Colonic mucosa (tissue), 4 donors: Measurements from ENCODE around the gene XAF1. TPM values are rescaled to one million over a fixed set of nuclear protein-coding genes. Genes with fewer than 3 reads are reported as not detected.

ENCODE experiments used
- DNase-seq: peaks from one replicate; pipeline ENCODE4 v3.0.0-alpha.2; 2020
- H3K27ac ChIP-seq: fragments of 200-600 bp; one replicate; pipeline ENCODE4 v1.8.0; 2021
- H3K27me3 ChIP-seq: fragments of 200-600 bp; one replicate; pipeline ENCODE4 v1.8.0; 2021
- H3K36me3 ChIP-seq: fragments of 200-600 bp; one replicate; pipeline ENCODE4 v1.8.0; 2021
- H3K4me1 ChIP-seq: fragments of 200-600 bp; one replicate; pipeline ENCODE4 v1.8.0; 2021; ENCODE audit warnings: mild to moderate bottlenecking
- H3K4me3 ChIP-seq: fragments of 200-600 bp; one replicate; pipeline ENCODE4 v1.8.0; 2021
- H3K9ac ChIP-seq, 2 donors: one replicate each; pipeline ENCODE4 v1.7.0; 2013; ENCODE audit warnings: control low read depth in 2 of 2, low read depth in 2 of 2, low read length in 2 of 2
- H3K9me3 ChIP-seq: fragments of 200-600 bp; one replicate; pipeline ENCODE4 v1.8.0; 2021
- CTCF ChIP-seq: fragments of 200-600 bp; IDR thresholded peaks from one replicate; pipeline ENCODE4 v1.8.0; 2022; ENCODE audit warnings: antibody characterized with exemption, mild to moderate bottlenecking
- intact Hi-C: fragments of 100-400 bp; cut with DNase I; formaldehyde crosslinking; loops from one replicate; pipeline ENCODE4 v1.14.1; 2022
- total RNA-seq, 2 donors: library from RNA; stranded (reverse); fragmentation: NEBNext Ultra II Directional in 1 of 2; extraction: Animal tissue kit (Norgen Biotek cat#: 25700) in 1 of 2; gene quantifications; one replicate each; pipeline ENCODE4 v1.2.1, GENCODE V29; 2021
- donor health status: healthy.
- donor health status: DM: no; HTN: no; CAD: no.
- donor health status: DM: no; HTN: no; CAD: no.

Gene XAF1
- total RNA-seq, 2 donors from 2014 or later = 8.5 to 11.7 TPM

GRCh38 chr17:6823011-6823442 lies 67.2 kb downstream of the XAF1 start:
- Histone ChIP-seq H3K4me3 (no peak overlapping the region), H3K27me3 (no peaks in the 10 kb centered on the region), H3K9ac (no peak overlapping the region), H3K9me3 (no peaks in the 10 kb centered on the region), H3K4me1 (no peaks in the 10 kb centered on the region), H3K27ac (no peak overlapping the region), H3K36me3 (no peaks in the 10 kb centered on the region)
- no peak for TF ChIP-seq CTCF
- intact Hi-C loops = no loop called here
- no peak for DNase-seq

Other genes with a start within 250 kb of the XAF1 start
- 10 to 100 TPM; 11.3 to 18.2 TPM for gene PITPNM3, start 199.5 kb upstream of the XAF1 start, total RNA-seq
- gene KIAA0753, start 115.3 kb upstream of the XAF1 start, total RNA-seq = 10 to 100 TPM; 15.7 to 18.5 TPM
- 100 to 1,000 TPM; 167 to 207 TPM for gene TXNDC17, start 115.0 kb upstream of the XAF1 start, total RNA-seq
- gene MED31, start 104.4 kb upstream of the XAF1 start, total RNA-seq = 10 to 100 TPM; 14.3 to 15.2 TPM
- gene C17orf100, start 104.3 kb upstream of the XAF1 start, total RNA-seq = 1 to 10 TPM; 1.5 to 1.9 TPM
- gene SLC13A5, start 42.7 kb upstream of the XAF1 start, total RNA-seq = under 1 TPM in 1 of 2 donors, not detected in 1; 0.62 TPM
- not detected for gene FBXO39, start 20.2 kb downstream of the XAF1 start, total RNA-seq
- not detected for gene TEKT1, start 75.7 kb downstream of the XAF1 start, total RNA-seq
- gene ALOX12, start 240.0 kb downstream of the XAF1 start, total RNA-seq = 1 to 10 TPM in 1 of 2 donors, not detected in 1; 2.0 TPM